T follicular helper cell (primary cell): Measurements from ENCODE around the gene ZBTB46.

Source experiments
- DNase-seq: peaks from one replicate; pipeline ENCODE4 v3.0.0-alpha.2; 2020; ENCODE audit warnings: low read depth

ZBTB46 gene

GRCh38 chr20:63694584-63695423 lies 136.3 kb downstream of the ZBTB46 start:
- DNase-seq: no peak

- DNase-seq: no peak
These were observed 137.1 kb downstream of the ZBTB46 start for GRCh38 chr20:63693733-63694583.
